Spleen (tissue), 11 donors: ENCODE measurements around the gene C1orf35. TPM values are rescaled to one million over a fixed set of nuclear protein-coding genes. Genes with fewer than 3 reads are reported as not detected.

ENCODE experiments used
- DNase-seq: peaks from one replicate; pipeline ENCODE4 v3.0.0-alpha.2; 2020
- H3K27ac ChIP-seq, 8 donors: fragments of 200-600 bp; sonication (generic) in 7 of 8; 1 replicate in 4 of 8; 2 replicates in 4 of 8; pipeline versions ENCODE4 v1.5.0 to v1.8.0; 2016 to 2021; ENCODE audit warnings: inconsistent platforms in 4 of 8, mild to moderate bottlenecking in 4 of 8, moderate library complexity in 1 of 8
- H3K27me3 ChIP-seq, 7 donors: fragments of 200-600 bp; sonication (generic) in 6 of 7; replicated peaks in 1 of 7; 1 replicate in 4 of 7; 2 replicates in 3 of 7; pipeline versions ENCODE4 v1.5.0 to v1.8.0; 2016 to 2021; ENCODE audit warnings: inconsistent platforms in 3 of 7, mild to moderate bottlenecking in 1 of 7
- H3K36me3 ChIP-seq, 6 donors: fragments of 200-600 bp; sonication (generic) in 5 of 6; 1 replicate in 4 of 6; 2 replicates in 2 of 6; pipeline versions ENCODE4 v1.5.0 to v1.8.0; 2016 to 2021; ENCODE audit warnings: inconsistent platforms in 2 of 6
- H3K4me1 ChIP-seq, 6 donors: fragments of 200-600 bp; sonication (generic) in 5 of 6; 1 replicate in 3 of 6; 2 replicates in 3 of 6; pipeline versions ENCODE4 v1.5.0 to v1.8.0; 2016 to 2021; ENCODE audit warnings: inconsistent platforms in 3 of 6
- H3K4me3 ChIP-seq, 8 donors: fragments of 200-600 bp; sonication (generic) in 7 of 8; 1 replicate in 4 of 8; 2 replicates in 4 of 8; pipeline versions ENCODE4 v1.5.0 to v1.8.0; 2016 to 2021; ENCODE audit warnings: inconsistent platforms in 4 of 8, mild to moderate bottlenecking in 4 of 8, moderate library complexity in 2 of 8
- H3K9me3 ChIP-seq, 8 donors: fragments of 200-600 bp; sonication (generic) in 7 of 8; 1 replicate in 4 of 8; 2 replicates in 4 of 8; pipeline versions ENCODE4 v1.5.0 to v1.8.0; 2016 to 2021; ENCODE audit warnings: inconsistent platforms in 4 of 8
- CTCF ChIP-seq, 11 experiments: fragments of 200-600 bp in 7 of 11; fragments of 450-650 bp in 4 of 11; sonication (generic) in 4 of 11; IDR thresholded peaks in 8 of 11; conservative IDR thresholded peaks in 3 of 11; 1 replicate in 7 of 11; 2 replicates in 4 of 11; pipeline versions ENCODE4 v1.4.0 to v1.8.0; 2016 to 2021; ENCODE audit warnings: antibody characterized with exemption in 11 of 11, inconsistent platforms in 4 of 11, mild to moderate bottlenecking in 1 of 11
- POLR2A ChIP-seq, 3 donors: fragments of 450-650 bp; IDR thresholded peaks; one replicate each; pipeline ENCODE4 v1.5.1; 2017; ENCODE audit warnings: antibody characterized with exemption in 3 of 3, mild to moderate bottlenecking in 1 of 3
- POLR2AphosphoS5 ChIP-seq, 3 donors: sonication (generic); formaldehyde crosslinking; IDR thresholded peaks; one replicate each; pipeline ENCODE4 v1.5.1; 2017; ENCODE audit warnings: antibody characterized with exemption in 3 of 3
- WGBS, 5 donors: extraction: QIAGEN DNeasy Blood & Tissue Kit in 3 of 5; methylation state at CpG; one replicate each; pipeline versions ENCODE4 v1.1.5 to v1.1.7; 2013 to 2018; 5-methylcytosine and 5-hydroxymethylcytosine counted together
- intact Hi-C: fragments of 100-400 bp; cut with DNase I; formaldehyde crosslinking; loops from one replicate; pipeline ENCODE4 v1.15.0; 2023; ENCODE audit warnings: low total_unique reads
- microRNA-seq, 3 donors: library from miRNA; unstranded; fragments of <30 nt; microRNA quantifications; one replicate each; pipeline versions ENCODE4 to v1.1.0, GENCODE V29; 2019 to 2020
- polyA plus RNA-seq, 3 donors: library from polyadenylated mRNA; stranded (reverse); fragments of 200-250 nt; gene quantifications; one replicate each; pipeline ENCODE4 v1.2.1, GENCODE V29; 2013
- small RNA-seq, 4 donors: library from RNA; depleted of rRNA; stranded (forward); fragments of <200 nt; gene quantifications; one replicate each; pipeline ENCODE3, GENCODE V24; 2016
- total RNA-seq, 7 donors: library from RNA; depleted of rRNA in 3 of 7; stranded (reverse); fragments of >200 nt in 3 of 7; fragmentation: NEBNext Ultra II Directional in 4 of 7; extraction: Animal tissue kit (Norgen Biotek cat#: 25700) in 4 of 7; gene quantifications; one replicate each; pipeline versions ENCODE4 v1.1.0 to v1.2.1, GENCODE V29; 2016 to 2021
- donor health status: healthy with polysubstance abuse.
- donor health status: DM: no; HTN: no; CAD: no; lungs with moderate emphysema.
- donor health status: DM: no; HTN: no; CAD: no.
- donor health status: Bipolar disorder and iron deficiency.
- donor health status: healthy.
- donor health status: DM: no; HTN: no; CAD: no.
- donor health status: DM: yes; HTN: yes; CAD: no.

Gene C1orf35
- total and polyA plus RNA-seq, 10 donors, result 7.3 to 23.4 (median 12.5) TPM

GRCh38 chr1:228058172-228058948, 44.8 kb downstream of the C1orf35 start:
- H3K9me3 ChIP-seq, result peaks cover 0 to 10% (median 0%) of the 10 kb centered on the region in 8 donors
- DNase-seq, result no peak
- intact Hi-C loops, result no loop called here
- 45 to 55% (median 51%) methylated on average over 14 to 18 of the region's 18 CpGs for WGBS, 5 donors
- peaks cover 0 to 25% (median 19%) of the 10 kb centered on the region in 6 donors for H3K4me1 ChIP-seq
- peak overlapping the region in 1 of 8 donors; percentile 63 for H3K4me3 ChIP-seq
- H3K27me3 ChIP-seq, result peaks cover 26 to 83% (median 56%) of the 10 kb centered on the region in 7 donors
- H3K27ac ChIP-seq, result no peak overlapping the region
- H3K36me3 ChIP-seq, result no peaks in the 10 kb centered on the region
- TF ChIP-seq POLR2A (IDR thresholded peaks at IDR 0.05) (no peak), CTCF (IDR thresholded peaks at IDR 0.05 in 8 of 11, conservative IDR thresholded peaks at IDR 0.05 in 3 of 11) (no peak), POLR2AphosphoS5 (IDR thresholded peaks at IDR 0.05) (no peak)

Small RNA genes within 50 kb of the gene (microRNA-seq; reads per million reads assigned to microRNA genes)
- 2.1 to 5.8 (median 4.0) reads per million in 3 donors for gene MIR3620

Small RNA genes within 50 kb of the gene (small RNA-seq; reads per million reads assigned to genes)
- 0 reads per million in 4 donors for gene AL359510.1

Other genes starting within 250 kb of the C1orf35 start
- 1 to 10 TPM in 4 of 7 donors, under 1 TPM in 3; 0.37 to 3.6 (median 1.2) TPM for gene WNT9A, start 155.4 kb downstream of the C1orf35 start, total RNA-seq
- under 1 TPM; 0.08 to 0.70 (median 0.11) TPM for gene WNT9A, start 155.4 kb downstream of the C1orf35 start, polyA plus RNA-seq
- gene WNT3A, start 96.3 kb downstream of the C1orf35 start, total RNA-seq, result not detected
- not detected for gene WNT3A, start 96.3 kb downstream of the C1orf35 start, polyA plus RNA-seq
- 100 to 1,000 TPM; 302 to 387 (median 338) TPM for gene ARF1, start 20.6 kb downstream of the C1orf35 start, total RNA-seq
- gene ARF1, start 20.6 kb downstream of the C1orf35 start, polyA plus RNA-seq, result 100 to 1,000 TPM; 150 to 282 (median 231) TPM
- 100 to 1,000 TPM in 1 of 7 donors, 10 to 100 TPM in 6; 32.3 to 103 (median 39.0) TPM for gene MRPL55, start 6.0 kb upstream of the C1orf35 start, total RNA-seq
- gene MRPL55, start 6.0 kb upstream of the C1orf35 start, polyA plus RNA-seq, result 100 to 1,000 TPM in 2 of 3 donors, 10 to 100 TPM in 1; 95.2 to 114 (median 111) TPM
- 100 to 1,000 TPM; 167 to 218 (median 186) TPM for gene GUK1, start 37.0 kb upstream of the C1orf35 start, total RNA-seq
- gene GUK1, start 37.0 kb upstream of the C1orf35 start, polyA plus RNA-seq, result 100 to 1,000 TPM; 279 to 499 (median 316) TPM
- gene GJC2, start 46.6 kb upstream of the C1orf35 start, total RNA-seq, result 1 to 10 TPM in 6 of 7 donors, under 1 TPM in 1; 0.94 to 3.5 (median 2.4) TPM
- gene GJC2, start 46.6 kb upstream of the C1orf35 start, polyA plus RNA-seq, result under 1 TPM; 0.35 to 0.96 (median 0.67) TPM
- 10 to 100 TPM in 5 of 7 donors, 1 to 10 TPM in 2; 7.1 to 14.7 (median 11.6) TPM for gene IBA57, start 62.5 kb upstream of the C1orf35 start, total RNA-seq
- 1 to 10 TPM in 2 of 3 donors, under 1 TPM in 1; 0.59 to 4.3 (median 1.1) TPM for gene IBA57, start 62.5 kb upstream of the C1orf35 start, polyA plus RNA-seq
- gene OBSCN, start 104.7 kb upstream of the C1orf35 start, total RNA-seq, result 10 to 100 TPM; 35.3 to 71.7 (median 46.0) TPM
- gene OBSCN, start 104.7 kb upstream of the C1orf35 start, polyA plus RNA-seq, result 10 to 100 TPM; 12.6 to 31.6 (median 23.3) TPM